ENCODE data around the gene TEC. TPM values are rescaled to one million over a fixed set of nuclear protein-coding genes. Genes with fewer than 3 reads are reported as not detected.

The TEC gene
- total RNA-seq, 2 experiments from 2014 or later, result 2.1 to 11.5 TPM

DNA sequence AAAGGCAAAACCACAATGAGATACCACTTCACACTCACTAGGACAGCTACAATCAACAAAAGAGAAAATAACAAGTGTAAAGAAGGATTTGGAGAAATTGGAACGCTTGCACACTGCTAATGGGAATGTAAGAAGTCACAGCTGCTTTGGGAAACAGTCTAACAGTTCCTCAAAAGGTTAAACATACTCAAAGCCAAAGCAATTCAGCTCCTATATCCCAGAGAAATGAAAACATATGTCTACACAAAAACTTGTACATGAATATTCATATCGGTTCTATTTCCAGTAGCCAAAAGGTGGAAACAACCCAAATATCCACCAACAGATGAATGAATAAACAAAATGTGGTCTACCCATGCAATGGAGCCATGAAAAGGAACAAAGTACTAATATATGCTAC is 64.0 kb downstream of the TEC start:
- Histone ChIP-seq H3K27ac (ENCODE audit: low read depth, low read length, poor library complexity, severe bottlenecking) (no peak overlapping the region), H3K9me3 (ENCODE audit: low read length) (no peaks in the 10 kb centered on the region), H3K4me3 (ENCODE audit: low read depth, low read length, poor library complexity, severe bottlenecking) (no peak overlapping the region), H3K4me1 (ENCODE audit: insufficient read depth, low read length, poor library complexity, severe bottlenecking) (peaks cover 41% of the 10 kb centered on the region), H3K36me3 (ENCODE audit: insufficient read depth, low read length) (no peaks in the 10 kb centered on the region), H3K4me2 (ENCODE audit: low read length) (no peak overlapping the region), H3K9me2 (ENCODE audit: insufficient read depth, low read length) (no peaks in the 10 kb centered on the region), H3K79me2 (ENCODE audit: insufficient read depth, low read depth, low read length) (no peaks in the 10 kb centered on the region), H2AFZ (ENCODE audit: low read length) (no peak overlapping the region), H4K20me1 (ENCODE audit: insufficient read depth, low read length) (no peaks in the 10 kb centered on the region)
- CTCF ChIA-PET (ENCODE audit: unreplicated experiment), result interaction anchor here (2.1 kb wide), 1 partner anchor 9 kb away, joined by 6 read pairs; no protein-coding TSS in a partner anchor
- TF ChIP-seq, protein P1, sequence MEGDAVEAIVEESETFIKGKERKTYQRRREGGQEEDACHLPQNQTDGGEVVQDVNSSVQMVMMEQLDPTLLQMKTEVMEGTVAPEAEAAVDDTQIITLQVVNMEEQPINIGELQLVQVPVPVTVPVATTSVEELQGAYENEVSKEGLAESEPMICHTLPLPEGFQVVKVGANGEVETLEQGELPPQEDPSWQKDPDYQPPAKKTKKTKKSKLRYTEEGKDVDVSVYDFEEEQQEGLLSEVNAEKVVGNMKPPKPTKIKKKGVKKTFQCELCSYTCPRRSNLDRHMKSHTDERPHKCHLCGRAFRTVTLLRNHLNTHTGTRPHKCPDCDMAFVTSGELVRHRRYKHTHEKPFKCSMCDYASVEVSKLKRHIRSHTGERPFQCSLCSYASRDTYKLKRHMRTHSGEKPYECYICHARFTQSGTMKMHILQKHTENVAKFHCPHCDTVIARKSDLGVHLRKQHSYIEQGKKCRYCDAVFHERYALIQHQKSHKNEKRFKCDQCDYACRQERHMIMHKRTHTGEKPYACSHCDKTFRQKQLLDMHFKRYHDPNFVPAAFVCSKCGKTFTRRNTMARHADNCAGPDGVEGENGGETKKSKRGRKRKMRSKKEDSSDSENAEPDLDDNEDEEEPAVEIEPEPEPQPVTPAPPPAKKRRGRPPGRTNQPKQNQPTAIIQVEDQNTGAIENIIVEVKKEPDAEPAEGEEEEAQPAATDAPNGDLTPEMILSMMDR (conservative IDR thresholded peaks at IDR 0.05; ENCODE audit: low read length), result no peak
- TF ChIP-seq EZH2phosphoT487 (IDR thresholded peaks at IDR 0.05; ENCODE audit: borderline replicate concordance, low read depth, low read length), result no peak
- intact Hi-C loops (cut with micrococcal nuclease; ENCODE audit: unreplicated experiment), result no loop called here
- POLR2A ChIA-PET, result interaction anchor here (0.5 to 1.7 kb wide), 7 partner anchors 9 to 495 kb away, joined by 3 to 6 read pairs (median 4); no protein-coding TSS in a partner anchor
- no TSS peak for BruUV-seq (replicated peaks)
- DNase-seq (ENCODE audit: low spot score), result no peak

DNA sequence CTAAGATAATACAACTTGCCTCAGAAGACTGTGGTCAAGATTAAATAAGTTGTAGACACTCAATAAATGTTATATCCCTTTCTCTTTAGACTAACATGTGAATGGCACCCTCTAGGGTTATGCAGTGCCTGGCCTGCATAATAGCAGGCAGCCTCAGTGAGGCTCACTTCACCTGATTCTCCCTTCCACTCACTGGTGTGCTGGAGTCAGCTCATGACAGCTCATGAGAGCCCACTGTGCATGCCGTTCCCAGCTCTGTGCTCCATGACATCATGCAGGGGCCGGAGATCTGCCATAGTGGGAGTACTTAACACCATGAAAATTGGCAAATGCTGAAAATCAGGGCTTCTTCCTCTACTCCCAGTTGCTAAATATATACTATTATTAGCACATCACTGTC is 64.5 kb downstream of the TEC start:
- no peak overlapping the region for H3K4me3 ChIP-seq (ENCODE audit: low read depth, low read length, poor library complexity, severe bottlenecking)
- H3K4me2 ChIP-seq (ENCODE audit: low read length), result peak overlapping the region; percentile 60; the same call in 1 of the 2 replicates
- TF ChIP-seq EZH2phosphoT487 (IDR thresholded peaks at IDR 0.05; ENCODE audit: borderline replicate concordance, low read depth, low read length), result no peak
- TF ChIP-seq, protein P1 (conservative IDR thresholded peaks at IDR 0.05; ENCODE audit: low read length), result no peak
- no peaks in the 10 kb centered on the region for H3K79me2 ChIP-seq (ENCODE audit: insufficient read depth, low read depth, low read length)
- H3K4me1 ChIP-seq (ENCODE audit: insufficient read depth, low read length, poor library complexity, severe bottlenecking), result peaks cover 41% of the 10 kb centered on the region
- H3K9me2 ChIP-seq (ENCODE audit: insufficient read depth, low read length), result no peaks in the 10 kb centered on the region
- DNase-seq (ENCODE audit: low spot score), result no peak
- intact Hi-C loops (cut with micrococcal nuclease; ENCODE audit: unreplicated experiment), result no loop called here
- H2AFZ ChIP-seq (ENCODE audit: low read length), result no peak overlapping the region
- H3K9me3 ChIP-seq (ENCODE audit: low read length), result no peaks in the 10 kb centered on the region
- ChIA-PET CTCF (ENCODE audit: unreplicated experiment) (interaction anchor here (2.1 kb wide), 1 partner anchor 9 kb away, joined by 6 read pairs; no protein-coding TSS in a partner anchor), POLR2A (interaction anchor here (0.7 to 1.7 kb wide), 9 partner anchors 9 to 495 kb away, joined by 3 to 7 read pairs (median 4); no protein-coding TSS in a partner anchor)
- no peaks in the 10 kb centered on the region for H4K20me1 ChIP-seq (ENCODE audit: insufficient read depth, low read length)
- no peaks in the 10 kb centered on the region for H3K36me3 ChIP-seq (ENCODE audit: insufficient read depth, low read length)
- no TSS peak for BruUV-seq (replicated peaks)
- no peak overlapping the region for H3K27ac ChIP-seq (ENCODE audit: low read depth, low read length, poor library complexity, severe bottlenecking)

DNA sequence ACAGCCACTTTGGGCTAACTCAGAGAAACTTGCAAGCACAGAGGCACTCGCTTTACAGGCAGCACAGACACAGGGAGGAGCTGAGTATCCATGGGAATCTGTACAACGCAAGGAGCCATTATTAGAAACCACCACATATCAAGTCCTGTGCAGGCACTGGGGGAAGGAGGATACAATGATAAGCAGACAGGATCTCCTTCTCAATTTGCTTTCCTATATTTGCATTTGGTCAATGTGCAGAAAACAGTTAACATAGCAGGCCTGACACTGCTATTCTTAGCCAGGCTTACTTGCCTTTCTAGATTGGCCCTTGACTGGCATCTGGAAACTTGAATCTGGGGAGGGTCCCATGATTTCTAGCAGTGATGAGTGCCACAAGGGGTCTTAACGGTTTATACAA is 65.8 kb downstream of the TEC start:
- POLR2A ChIA-PET, result interaction anchor here (1.0 to 1.7 kb wide), 6 partner anchors 8 to 57 kb away, joined by 3 to 7 read pairs (median 4); no protein-coding TSS in a partner anchor
- peak overlapping the region; percentile 13; the same call in 1 of the 2 replicates for H2AFZ ChIP-seq (ENCODE audit: low read length)

More for the DNA sequence above, 65.8 kb downstream of the TEC start:
- Histone ChIP-seq H3K4me1 (ENCODE audit: insufficient read depth, low read length, poor library complexity, severe bottlenecking) (peaks cover 44% of the 10 kb centered on the region), H3K4me3 (ENCODE audit: low read depth, low read length, poor library complexity, severe bottlenecking) (peak overlapping the region; percentile 8), H3K9me3 (ENCODE audit: low read length) (no peaks in the 10 kb centered on the region), H4K20me1 (ENCODE audit: insufficient read depth, low read length) (no peaks in the 10 kb centered on the region), H3K9me2 (ENCODE audit: insufficient read depth, low read length) (no peaks in the 10 kb centered on the region), H3K4me2 (ENCODE audit: low read length) (peak overlapping the region; percentile 60), H3K79me2 (ENCODE audit: insufficient read depth, low read depth, low read length) (no peaks in the 10 kb centered on the region), H3K36me3 (ENCODE audit: insufficient read depth, low read length) (no peaks in the 10 kb centered on the region), H3K27ac (ENCODE audit: low read depth, low read length, poor library complexity, severe bottlenecking) (peak overlapping the region; percentile 54)
- CTCF ChIA-PET (ENCODE audit: unreplicated experiment), result interaction anchor here (0.7 to 2.1 kb wide), 2 partner anchors 8 to 9 kb away, joined by 3 to 6 read pairs; no protein-coding TSS in a partner anchor
- DNase-seq (ENCODE audit: low spot score), result no peak
- TF ChIP-seq EZH2phosphoT487 (IDR thresholded peaks at IDR 0.05; ENCODE audit: borderline replicate concordance, low read depth, low read length), result no peak
- TF ChIP-seq, protein P1 (conservative IDR thresholded peaks at IDR 0.05; ENCODE audit: low read length), result no peak
- intact Hi-C loops (cut with micrococcal nuclease; ENCODE audit: unreplicated experiment), result no loop called here
- no TSS peak for BruUV-seq (replicated peaks)
